HG02870 (cell line): ENCODE measurements around the gene GABBR2.

ENCODE experiments used
- ATAC-seq: cut with Tn5 transposase; IDR thresholded peaks from one replicate; pipeline ENCODE4 v1.9.1; 2021; ENCODE audit warnings: mild to moderate bottlenecking, moderate library complexity; ENCODE audit not compliant: unreplicated experiment

Gene GABBR2

DNA sequence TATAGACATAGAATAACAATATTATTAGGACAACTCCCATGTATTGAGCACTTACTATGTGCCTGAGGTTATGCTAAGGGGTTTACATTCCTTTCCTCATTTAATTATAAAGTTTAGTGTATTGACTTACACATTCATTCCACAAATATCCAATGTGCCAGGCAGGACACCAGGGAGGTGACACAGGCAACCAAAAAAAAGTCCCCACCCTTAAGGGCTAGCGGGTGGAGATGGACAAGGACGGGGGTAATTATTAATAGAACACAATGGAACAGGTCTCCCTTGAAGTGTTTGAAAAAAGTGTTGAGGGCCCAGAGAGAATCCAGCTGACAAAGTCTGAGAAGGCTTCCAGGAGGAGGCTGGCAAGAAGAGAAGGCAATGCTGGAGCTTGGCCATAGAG lies 459.0 kb downstream of the GABBR2 start:
- no peak for ATAC-seq

GRCh38 chr9:98248737-98249474 lies 459.8 kb downstream of the GABBR2 start:
- no peak for ATAC-seq

- no peak for ATAC-seq
These were observed 460.7 kb downstream of the GABBR2 start for GRCh38 chr9:98247831-98248657.

GRCh38 chr9:98242426-98242825 lies 466.3 kb downstream of the GABBR2 start:
- no peak for ATAC-seq

DNA sequence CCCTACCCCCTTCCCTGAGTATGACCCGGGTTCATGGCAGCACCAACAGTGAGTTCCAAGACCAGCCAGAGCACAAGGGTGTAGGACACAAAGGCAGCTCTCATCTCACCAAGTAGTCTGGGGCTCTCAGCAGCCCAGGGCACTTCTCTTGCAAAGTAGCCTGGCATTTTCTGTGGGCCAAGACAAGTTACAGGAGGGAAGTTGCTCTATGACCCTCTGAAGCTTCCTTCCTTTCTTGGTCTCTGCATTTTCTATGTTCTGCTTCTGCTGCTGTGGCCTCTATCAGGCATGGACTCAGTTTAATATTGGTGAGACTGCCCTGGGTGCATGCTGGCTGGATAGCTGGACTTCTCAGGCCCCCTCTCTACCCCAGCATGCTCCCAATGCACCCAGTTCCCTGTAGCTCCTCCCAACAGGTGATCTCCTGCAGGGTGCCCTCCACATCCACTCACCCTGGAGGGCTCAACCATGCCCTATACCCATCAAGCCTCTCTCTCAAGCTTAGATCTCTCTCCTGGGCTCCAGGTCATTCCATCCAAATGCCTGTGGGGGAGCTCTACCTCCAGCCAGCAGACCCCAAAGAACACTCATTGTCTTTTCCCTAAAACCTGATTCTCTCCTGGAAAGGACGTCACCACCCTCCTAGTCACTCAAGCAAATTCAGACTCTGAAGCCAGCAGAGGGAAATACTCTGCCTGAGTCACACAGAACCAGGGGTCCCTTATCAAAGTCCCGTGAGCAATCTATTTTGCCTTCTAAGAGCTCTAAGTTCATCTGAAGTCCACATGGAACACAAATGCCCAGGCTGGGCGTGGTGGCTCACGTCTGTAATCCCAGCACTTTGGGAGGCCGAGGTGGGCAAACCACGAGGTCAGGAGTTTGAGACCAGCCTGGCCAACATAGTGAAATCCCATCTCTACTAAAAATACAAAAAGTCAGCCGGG lies 467.1 kb downstream of the GABBR2 start:
- no peak for ATAC-seq

- no peak for ATAC-seq
These were observed 468.3 kb downstream of the GABBR2 start for GRCh38 chr9:98240475-98240874.
